Mammary epithelial cell (primary cell): Measurements from ENCODE around the gene RPL19.

Source experiments
- EZH2 ChIP-seq: IDR thresholded peaks from 2 replicates; pipeline ENCODE4 v1.6.1; 2012; ENCODE audit warnings: low read length, inconsistent platforms, borderline replicate concordance
- TF ChIP-seq, protein P1 (sequence below), 2 donors: IDR thresholded peaks in 1 of 2; conservative IDR thresholded peaks in 1 of 2; 2 replicates each; pipeline ENCODE4 v1.5.1; 2011 to 2012; ENCODE audit warnings: inconsistent platforms in 2 of 2, low read length in 2 of 2, mild to moderate bottlenecking in 2 of 2, control low read depth in 1 of 2, low read depth in 1 of 2; ENCODE audit not compliant: insufficient read depth in 1 of 2; ENCODE audit errors: extremely low read depth in 1 of 2

DNA sequence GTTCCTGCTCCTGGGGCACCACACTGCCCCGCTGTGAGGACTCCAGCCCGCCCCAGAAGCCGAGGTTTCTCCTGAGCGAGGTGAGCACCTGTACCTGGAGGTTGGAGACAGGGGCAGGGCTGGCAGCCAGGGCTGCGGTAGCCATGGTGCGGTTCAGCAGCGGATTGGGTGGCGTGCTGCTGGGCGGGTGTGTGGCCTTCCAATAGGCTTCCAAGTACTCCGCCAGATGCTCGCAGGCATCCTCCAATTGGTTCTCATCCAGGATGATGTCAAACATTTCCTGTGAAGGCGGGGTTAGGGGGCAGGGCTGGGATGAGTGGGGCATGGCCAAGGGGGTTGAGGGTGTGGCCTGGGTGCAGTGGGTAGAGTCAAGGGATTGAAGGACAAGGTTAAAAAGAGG lies 22.8 kb upstream of the RPL19 start:
- TF ChIP-seq, protein P1, sequence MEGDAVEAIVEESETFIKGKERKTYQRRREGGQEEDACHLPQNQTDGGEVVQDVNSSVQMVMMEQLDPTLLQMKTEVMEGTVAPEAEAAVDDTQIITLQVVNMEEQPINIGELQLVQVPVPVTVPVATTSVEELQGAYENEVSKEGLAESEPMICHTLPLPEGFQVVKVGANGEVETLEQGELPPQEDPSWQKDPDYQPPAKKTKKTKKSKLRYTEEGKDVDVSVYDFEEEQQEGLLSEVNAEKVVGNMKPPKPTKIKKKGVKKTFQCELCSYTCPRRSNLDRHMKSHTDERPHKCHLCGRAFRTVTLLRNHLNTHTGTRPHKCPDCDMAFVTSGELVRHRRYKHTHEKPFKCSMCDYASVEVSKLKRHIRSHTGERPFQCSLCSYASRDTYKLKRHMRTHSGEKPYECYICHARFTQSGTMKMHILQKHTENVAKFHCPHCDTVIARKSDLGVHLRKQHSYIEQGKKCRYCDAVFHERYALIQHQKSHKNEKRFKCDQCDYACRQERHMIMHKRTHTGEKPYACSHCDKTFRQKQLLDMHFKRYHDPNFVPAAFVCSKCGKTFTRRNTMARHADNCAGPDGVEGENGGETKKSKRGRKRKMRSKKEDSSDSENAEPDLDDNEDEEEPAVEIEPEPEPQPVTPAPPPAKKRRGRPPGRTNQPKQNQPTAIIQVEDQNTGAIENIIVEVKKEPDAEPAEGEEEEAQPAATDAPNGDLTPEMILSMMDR (conservative IDR thresholded peaks at IDR 0.05 in 1 of 2, IDR thresholded peaks at IDR 0.05 in 1 of 2; ENCODE audit: extremely low read depth in 1 of 2, insufficient read depth in 1 of 2, low read depth in 1 of 2, low read length in 2 of 2), result no peak
- no peak for TF ChIP-seq EZH2
